ENCODE measurements around the gene FAM13A. TPM values are rescaled to one million over a fixed set of nuclear protein-coding genes. Genes with fewer than 3 reads are reported as not detected.

Gene FAM13A
- total and polyA plus RNA-seq, 2 donors (not counting 1 experiment from before 2014, with no cell fraction given) = 0.51 to 2.1 TPM

- no peak overlapping the region for H3K4me3 ChIP-seq (ENCODE audit: control extremely low read depth in 1 of 5, extremely low read depth in 1 of 5, insufficient read depth in 1 of 5, low read depth in 2 of 5, low read length in 4 of 5)
- H3K4me1 Mint-ChIP-seq = no peaks in the 10 kb centered on the region
- H3K27ac Mint-ChIP-seq = no peak overlapping the region
These were observed 295.0 kb downstream of the FAM13A start for GRCh38 chr4:88761861-88762523.

GRCh38 chr4:88761342-88761741, 295.6 kb downstream of the FAM13A start:
- H4K20me1 ChIP-seq (ENCODE audit: control insufficient read depth, insufficient read depth, low read length, poor library complexity, severe bottlenecking) = no peaks in the 10 kb centered on the region
- Mint-ChIP-seq H3K27me3 (peaks cover 13% of the 10 kb centered on the region), H3K9me3 (ENCODE audit: insufficient read depth) (no peaks in the 10 kb centered on the region), H3K27ac (no peak overlapping the region), H3K4me3 (no peak overlapping the region), H3K4me1 (no peaks in the 10 kb centered on the region)
- TF ChIP-seq CTCF (IDR thresholded peaks at IDR 0.05) = no peak
- TF ChIP-seq EZH2 (IDR thresholded peaks at IDR 0.05; ENCODE audit: borderline replicate concordance, insufficient read depth, low read depth, low read length, poor library complexity, severe bottlenecking) = no peak
- no peak overlapping the region for H3K9ac ChIP-seq (ENCODE audit: low read length)
- no peaks in the 10 kb centered on the region for H3K36me3 ChIP-seq (replicated peaks in 1 of 2; ENCODE audit: control extremely low read depth in 1 of 2, control insufficient read depth in 1 of 2, extremely low read depth in 1 of 2, insufficient read depth in 2 of 2, low read length in 1 of 2)
- ChIA-PET POLR2A (no interaction called here), CTCF (no interaction called here)
- no peaks in the 10 kb centered on the region for H3K4me1 ChIP-seq (ENCODE audit: control insufficient read depth in 2 of 2, insufficient read depth in 2 of 2, low read length in 2 of 2)
- ATAC-seq (ENCODE audit: low read depth) (no peak), DNase-seq (no peak)
- H3K27me3 ChIP-seq (replicated peaks in 1 of 4; ENCODE audit: control extremely low read depth in 1 of 4, control insufficient read depth in 3 of 4, insufficient read depth in 4 of 4, low read length in 3 of 4) = no peaks in the 10 kb centered on the region
- no peak overlapping the region for H3K4me3 ChIP-seq (ENCODE audit: control extremely low read depth in 1 of 5, extremely low read depth in 1 of 5, insufficient read depth in 1 of 5, low read depth in 2 of 5, low read length in 4 of 5)
- 94% methylated on average over 2 of the region's 3 CpGs for WGBS (ENCODE audit: insufficient coverage)
- no peak overlapping the region for H3K27ac ChIP-seq (ENCODE audit: low read length in 2 of 2)
- H3K4me2 ChIP-seq (replicated peaks; ENCODE audit: low read depth, low read length, poor library complexity, severe bottlenecking) = no peak overlapping the region
- no peak overlapping the region for H2AFZ ChIP-seq (ENCODE audit: insufficient read depth, low read depth, low read length, poor library complexity, severe bottlenecking)
- intact Hi-C loops (cut with micrococcal nuclease) = no loop called here
- no peaks in the 10 kb centered on the region for H3K79me2 ChIP-seq (ENCODE audit: control insufficient read depth, insufficient read depth, low read length)
- no peaks in the 10 kb centered on the region for H3K9me3 ChIP-seq (ENCODE audit: control extremely low read depth in 1 of 3, control insufficient read depth in 2 of 3, insufficient read depth in 1 of 3, low read length in 2 of 3)

More at GRCh38 chr4:88761861-88762523, 295.0 kb downstream of the FAM13A start:
- H3K27ac ChIP-seq (ENCODE audit: low read length in 2 of 2) = no peak overlapping the region
- ChIA-PET CTCF (no interaction called here), POLR2A (no interaction called here)
- H3K9me3 ChIP-seq (ENCODE audit: control extremely low read depth in 1 of 3, control insufficient read depth in 2 of 3, insufficient read depth in 1 of 3, low read length in 2 of 3) = no peaks in the 10 kb centered on the region
- H3K36me3 ChIP-seq (replicated peaks in 1 of 2; ENCODE audit: control extremely low read depth in 1 of 2, control insufficient read depth in 1 of 2, extremely low read depth in 1 of 2, insufficient read depth in 2 of 2, low read length in 1 of 2) = no peaks in the 10 kb centered on the region
- no peaks in the 10 kb centered on the region for H3K79me2 ChIP-seq (ENCODE audit: control insufficient read depth, insufficient read depth, low read length)
- intact Hi-C loops (cut with micrococcal nuclease) = no loop called here
- Mint-ChIP-seq H3K27me3 (peaks cover 17% of the 10 kb centered on the region), H3K9me3 (ENCODE audit: insufficient read depth) (no peaks in the 10 kb centered on the region), H3K4me3 (no peak overlapping the region)
- TF ChIP-seq CTCF (IDR thresholded peaks at IDR 0.05) (no peak), EZH2 (IDR thresholded peaks at IDR 0.05; ENCODE audit: borderline replicate concordance, insufficient read depth, low read depth, low read length, poor library complexity, severe bottlenecking) (no peak)
- no peaks in the 10 kb centered on the region for H3K27me3 ChIP-seq (replicated peaks in 1 of 4; ENCODE audit: control extremely low read depth in 1 of 4, control insufficient read depth in 3 of 4, insufficient read depth in 4 of 4, low read length in 3 of 4)
- no peaks in the 10 kb centered on the region for H4K20me1 ChIP-seq (ENCODE audit: control insufficient read depth, insufficient read depth, low read length, poor library complexity, severe bottlenecking)
- H2AFZ ChIP-seq (ENCODE audit: insufficient read depth, low read depth, low read length, poor library complexity, severe bottlenecking) = no peak overlapping the region
- DNase-seq = no peak
- ATAC-seq (ENCODE audit: low read depth) = no peak
- H3K4me1 ChIP-seq (ENCODE audit: control insufficient read depth in 2 of 2, insufficient read depth in 2 of 2, low read length in 2 of 2) = no peaks in the 10 kb centered on the region
- 100% methylated on average over 1 of the region's 2 CpGs for WGBS (ENCODE audit: insufficient coverage)
- no peak overlapping the region for H3K4me2 ChIP-seq (replicated peaks; ENCODE audit: low read depth, low read length, poor library complexity, severe bottlenecking)
- H3K9ac ChIP-seq (ENCODE audit: low read length) = no peak overlapping the region
